H1 (cell line): ENCODE data around the gene TET2. TPM values are rescaled to one million over a fixed set of nuclear protein-coding genes. Genes with fewer than 3 reads are reported as not detected.

Experiments used
- CTCF ChIA-PET: fragments of 300-600 bp; sonication (Branson Sonifier 250); formaldehyde crosslinking; loops from one replicate; lab custom pipeline; 2021; ENCODE audit not compliant: partially characterized antibody; lab: Charles Lee
- POLR2A ChIA-PET: fragments of 300-600 bp; sonication (Branson Sonifier 250); formaldehyde crosslinking; loops from one replicate; lab custom pipeline; 2021; ENCODE audit warnings: inconsistent platforms; ENCODE audit not compliant: partially characterized antibody; lab: Charles Lee
- DNase-seq, 2 experiments: peaks; one replicate each; pipeline versions ENCODE4 v3.0.0 to v3.0.0-alpha.2; 2010 to 2022; ENCODE audit warnings: low spot score in 2 of 2, low read depth in 1 of 2, mixed read lengths in 1 of 2
- FAIRE-seq: peaks from 2 replicates; lab custom pipeline; 2011; peaks lifted over from hg19 to GRCh38; lab: Jason Lieb, UNC
- H2AFZ ChIP-seq: 2 replicates; pipeline ENCODE4 v1.8.1; 2012; ENCODE audit warnings: low read length, inconsistent platforms
- H2AK5ac ChIP-seq: 2 replicates; pipeline ENCODE4 v1.6.1; 2013; ENCODE audit warnings: low read depth, low read length
- H2BK120ac ChIP-seq: replicated peaks from 2 replicates; pipeline ENCODE3; 2013; ENCODE audit warnings: low read depth, low read length, inconsistent platforms
- H2BK12ac ChIP-seq: 2 replicates; pipeline ENCODE4 v1.6.1; 2013; ENCODE audit warnings: low read depth, low read length
- H2BK15ac ChIP-seq: 2 replicates; pipeline ENCODE4 v1.6.1; 2013; ENCODE audit warnings: low read length
- H2BK20ac ChIP-seq: 2 replicates; pipeline ENCODE4 v1.6.1; 2013; ENCODE audit warnings: low read length
- H2BK5ac ChIP-seq: 2 replicates; pipeline ENCODE4 v1.6.1; 2013; ENCODE audit warnings: low read depth, low read length
- H3K14ac ChIP-seq: 2 replicates; pipeline ENCODE4 v1.6.1; 2013; ENCODE audit warnings: inconsistent platforms; ENCODE audit not compliant: insufficient read length
- H3K18ac ChIP-seq: 2 replicates; pipeline ENCODE4 v1.6.1; 2013; ENCODE audit warnings: low read length; ENCODE audit errors: extremely low read depth
- H3K23ac ChIP-seq: 2 replicates; pipeline ENCODE4 v1.6.1; 2013; ENCODE audit warnings: inconsistent platforms; ENCODE audit not compliant: insufficient read length
- H3K23me2 ChIP-seq: 2 replicates; pipeline ENCODE4 v1.6.1; 2013; ENCODE audit warnings: low read depth, low read length
- H3K27ac ChIP-seq: 2 replicates; pipeline ENCODE4 v1.6.1; 2011; ENCODE audit warnings: low read depth, low read length, inconsistent platforms
- H3K27me3 ChIP-seq, 4 experiments: replicated peaks in 1 of 4; 1 replicate in 1 of 4; 2 replicates in 3 of 4; pipeline versions ENCODE4 v1.6.1 to v1.8.1; 2011 to 2013; ENCODE audit warnings: low read length in 3 of 4, mild to moderate bottlenecking in 3 of 4, inconsistent platforms in 2 of 4, mixed read lengths in 2 of 4, moderate library complexity in 1 of 4; ENCODE audit not compliant: control insufficient read depth in 3 of 4, insufficient read depth in 3 of 4; ENCODE audit errors: extremely low read depth in 1 of 4
- H3K36me3 ChIP-seq, 4 experiments: 2 replicates each; pipeline versions ENCODE4 v1.6.1 to v1.8.1; 2011 to 2013; ENCODE audit warnings: mild to moderate bottlenecking in 4 of 4, low read length in 3 of 4, moderate library complexity in 2 of 4, control low read depth in 1 of 4, inconsistent platforms in 1 of 4; ENCODE audit not compliant: insufficient read depth in 4 of 4, control insufficient read depth in 2 of 4
- H3K4ac ChIP-seq: replicated peaks from 2 replicates; pipeline ENCODE3; 2013; ENCODE audit warnings: low read length, low read depth, mixed read lengths, inconsistent platforms; ENCODE audit not compliant: insufficient read length
- H3K4me1 ChIP-seq, 4 experiments: replicated peaks in 1 of 4; 1 replicate in 1 of 4; 2 replicates in 3 of 4; pipeline versions ENCODE4 v1.6.1 to v1.8.1; 2011 to 2013; ENCODE audit warnings: low read length in 3 of 4, inconsistent platforms in 2 of 4, mixed read lengths in 1 of 4; ENCODE audit not compliant: insufficient read depth in 4 of 4, control insufficient read depth in 3 of 4
- H3K4me2 ChIP-seq, 2 experiments: 2 replicates each; pipeline versions ENCODE4 v1.6.1 to v1.8.1; 2011 to 2013; ENCODE audit warnings: low read depth in 2 of 2, low read length in 2 of 2, control low read depth in 1 of 2, inconsistent platforms in 1 of 2, mild to moderate bottlenecking in 1 of 2; ENCODE audit not compliant: insufficient read depth in 1 of 2
- H3K4me3 ChIP-seq, 4 experiments: fragments of 200-600, 300-600 bp in 1 of 4; sonication (generic), shearing (Covaris generic), sonication (Bioruptor Twin) in 1 of 4; 2 replicates each; pipeline versions ENCODE4 v1.5.1 to v1.8.1; 2011 to 2016; ENCODE audit warnings: low read length in 4 of 4, low read depth in 3 of 4, control low read depth in 2 of 4, inconsistent platforms in 2 of 4, mild to moderate bottlenecking in 2 of 4, mixed read lengths in 1 of 4, moderate library complexity in 1 of 4; ENCODE audit not compliant: insufficient read depth in 2 of 4; ENCODE audit errors: extremely low read depth in 1 of 4
- H3K56ac ChIP-seq: replicated peaks from 2 replicates; pipeline ENCODE3; 2013; ENCODE audit warnings: low read depth, mild to moderate bottlenecking, mixed read lengths, low read length, inconsistent platforms; ENCODE audit not compliant: insufficient read length
- H3K79me1 ChIP-seq: 2 replicates; pipeline ENCODE4 v1.6.1; 2013; ENCODE audit warnings: low read depth, low read length, control low read depth
- H3K79me2 ChIP-seq, 2 experiments: 2 replicates each; pipeline versions ENCODE4 v1.6.1 to v1.8.1; 2012 to 2013; ENCODE audit warnings: low read length in 2 of 2, mild to moderate bottlenecking in 2 of 2, inconsistent platforms in 1 of 2; ENCODE audit not compliant: insufficient read depth in 2 of 2, control insufficient read depth in 1 of 2
- H3K9ac ChIP-seq, 4 experiments: replicated peaks in 1 of 4; 1 replicate in 1 of 4; 2 replicates in 3 of 4; pipeline versions ENCODE4 v1.6.1 to v1.8.1; 2011 to 2013; ENCODE audit warnings: low read depth in 3 of 4, low read length in 3 of 4, control low read depth in 2 of 4, mild to moderate bottlenecking in 2 of 4, moderate library complexity in 2 of 4, inconsistent platforms in 1 of 4; ENCODE audit errors: extremely low read depth in 1 of 4
- H3K9me3 ChIP-seq, 2 experiments: 2 replicates each; pipeline versions ENCODE4 v1.6.1 to v1.8.1; 2012 to 2013; ENCODE audit warnings: mild to moderate bottlenecking in 2 of 2, moderate library complexity in 2 of 2, control low read depth in 1 of 2, inconsistent platforms in 1 of 2, low read depth in 1 of 2, low read length in 1 of 2, mixed read lengths in 1 of 2; ENCODE audit not compliant: insufficient read depth in 2 of 2
- H4K20me1 ChIP-seq, 2 experiments: replicated peaks in 1 of 2; 2 replicates each; pipeline versions ENCODE3 to v1.8.1; 2011 to 2013; ENCODE audit warnings: inconsistent platforms in 2 of 2, low read length in 2 of 2, mild to moderate bottlenecking in 1 of 2; ENCODE audit not compliant: insufficient read depth in 2 of 2, control insufficient read depth in 1 of 2
- H4K5ac ChIP-seq: 2 replicates; pipeline ENCODE4 v1.6.1; 2013; ENCODE audit warnings: low read length, low read depth, mixed read lengths, inconsistent platforms; ENCODE audit not compliant: insufficient read length
- H4K8ac ChIP-seq: 2 replicates; pipeline ENCODE4 v1.8.0; 2013; ENCODE audit warnings: mild to moderate bottlenecking, moderate library complexity, low read length, inconsistent platforms; ENCODE audit not compliant: insufficient read depth; ENCODE audit errors: extremely low read depth
- H4K91ac ChIP-seq: replicated peaks from 2 replicates; pipeline ENCODE3; 2013; ENCODE audit warnings: low read length, mixed read lengths, inconsistent platforms; ENCODE audit not compliant: insufficient read length
- E2F6 ChIP-seq: IDR thresholded peaks from 2 replicates; pipeline ENCODE4 v1.6.1; 2012; ENCODE audit warnings: inconsistent platforms
- EP300 ChIP-seq, 2 experiments: IDR thresholded peaks; 1 replicate in 1 of 2; 2 replicates in 1 of 2; pipeline ENCODE4 v1.6.1; 2011 to 2012; ENCODE audit warnings: low read depth in 2 of 2, low read length in 2 of 2, mild to moderate bottlenecking in 2 of 2, borderline replicate concordance in 1 of 2, inconsistent platforms in 1 of 2, moderate library complexity in 1 of 2
- MAFK ChIP-seq: IDR thresholded peaks from 2 replicates; pipeline ENCODE4 v1.6.1; 2012; ENCODE audit warnings: low read depth, mild to moderate bottlenecking, improper control_type of control experiment, low read length
- POLR2A ChIP-seq, 2 experiments: IDR thresholded peaks; 1 replicate in 1 of 2; 2 replicates in 1 of 2; pipeline ENCODE4 v1.6.1; 2011; ENCODE audit warnings: low read depth in 2 of 2, low read length in 2 of 2, mild to moderate bottlenecking in 2 of 2; ENCODE audit errors: control extremely low read depth in 1 of 2
- RBBP5 ChIP-seq: IDR thresholded peaks from 2 replicates; pipeline ENCODE4 v1.7.1; 2012; ENCODE audit warnings: low read depth, mild to moderate bottlenecking, inconsistent platforms, low read length, moderate library complexity, borderline replicate concordance
- WGBS, 2 experiments: shearing (Covaris generic) in 1 of 2; methylation state at CpG; one replicate each; pipeline versions ENCODE4 v1.1.6 to v1.1.7; 2013 to 2015; ENCODE audit warnings: low lambda C conversion rate in 2 of 2, mixed read lengths in 2 of 2, inconsistent platforms in 1 of 2, low coverage in 1 of 2, missing lambda C conversion rate in 1 of 2; ENCODE audit not compliant: insufficient replicate concordance in 2 of 2, insufficient coverage in 1 of 2, insufficient read length in 1 of 2; ENCODE audit errors: extremely low coverage in 1 of 2, missing lambda C conversion rate in 1 of 2; 5-methylcytosine and 5-hydroxymethylcytosine counted together
- polyA plus RNA-seq, 7 experiments: library from polyadenylated mRNA; depleted of rRNA in 3 of 7; stranded (reverse) in 5 of 7; unstranded in 2 of 7; fragments of >200 nt in 5 of 7; fragments of 200-250 nt in 2 of 7; gene quantifications; 1 replicate in 5 of 7; 2 replicates in 1 of 7; 4 replicates in 1 of 7; pipeline versions ENCODE4 v1.2.1 to v1.2.3, GENCODE V29; 2011 to 2013; ENCODE audit warnings: missing spikeins in 2 of 7, mixed read lengths in 2 of 7
- total RNA-seq: library from RNA; stranded (reverse); fragmentation: NEBNext Ultra II Directional; extraction: Animal tissue kit (Norgen Biotek cat#: 25700); gene quantifications from 2 replicates; pipeline ENCODE4 v1.2.1, GENCODE V29; 2021

The TET2 gene
- total and polyA plus RNA-seq, 2 of the 8 experiments (the other 6 are each of a cell fraction or from before 2014, with no cell fraction given), result 1.0 to 2.6 TPM

DNA sequence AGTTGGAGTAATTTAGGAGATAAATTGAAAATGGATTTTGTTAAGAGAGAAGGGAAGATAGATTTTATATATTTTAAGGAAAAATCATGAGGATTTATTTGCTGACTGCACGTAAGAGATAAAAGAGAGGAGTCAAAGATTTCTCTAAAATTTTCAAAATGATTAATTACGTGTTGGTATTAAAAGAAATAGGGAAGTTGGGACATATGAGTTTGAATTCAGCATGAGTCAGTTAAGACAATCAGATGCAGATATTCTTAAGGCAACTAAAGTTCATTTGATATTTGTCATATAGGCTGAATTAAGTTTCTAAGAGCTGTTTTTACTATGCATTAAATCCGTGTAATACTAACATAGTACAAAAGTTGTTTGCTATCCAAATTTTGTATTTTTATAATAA is 46.9 kb downstream of the TET2 start:
- DNase-seq (no peak), FAIRE-seq (no peak)
- H3K56ac ChIP-seq, result no peak overlapping the region
- H3K14ac ChIP-seq, result no peak overlapping the region
- no peak overlapping the region for H2BK20ac ChIP-seq
- H3K9me3 ChIP-seq, result no peaks in the 10 kb centered on the region
- H4K20me1 ChIP-seq, result no peaks in the 10 kb centered on the region
- no peak overlapping the region for H2AK5ac ChIP-seq
- H3K23ac ChIP-seq, result no peak overlapping the region
- H3K79me2 ChIP-seq, result no peaks in the 10 kb centered on the region
- H2BK15ac ChIP-seq, result no peak overlapping the region
- TF ChIP-seq RBBP5 (no peak), POLR2A (IDR thresholded peaks at IDR 0.05; ENCODE audit: control extremely low read depth in 1 of 2, low read depth in 2 of 2, low read length in 2 of 2) (no peak), MAFK (no peak), EP300 (IDR thresholded peaks at IDR 0.05; ENCODE audit: borderline replicate concordance in 1 of 2, low read depth in 2 of 2, low read length in 2 of 2) (no peak), E2F6 (no peak)
- no peak overlapping the region for H4K91ac ChIP-seq
- no peaks in the 10 kb centered on the region for H3K23me2 ChIP-seq
- H2BK12ac ChIP-seq, result no peak overlapping the region
- H4K8ac ChIP-seq, result no peak overlapping the region
- no peak overlapping the region for H4K5ac ChIP-seq
- no peak overlapping the region for H3K4me2 ChIP-seq
- no peak overlapping the region for H3K4me3 ChIP-seq
- ChIA-PET CTCF (no interaction called here), POLR2A (no interaction called here)
- H2BK120ac ChIP-seq, result no peak overlapping the region
- H3K9ac ChIP-seq, result no peak overlapping the region
- 95 to 100% methylated on average over 2 to 3 of the region's 3 CpGs for WGBS, 2 experiments
- H3K79me1 ChIP-seq, result no peaks in the 10 kb centered on the region
- H3K36me3 ChIP-seq, result no peaks in the 10 kb centered on the region
- 0 out of 7 replicates have a peak, but pooled peaks cover 0 to 2% (median 0%) of the 10 kb centered on the region in 4 experiments for H3K4me1 ChIP-seq
- H3K4ac ChIP-seq, result no peak overlapping the region
- H2BK5ac ChIP-seq, result no peak overlapping the region
- no peak overlapping the region for H3K27ac ChIP-seq
- H3K27me3 ChIP-seq, result no peaks in the 10 kb centered on the region
- no peak overlapping the region for H2AFZ ChIP-seq
- no peak overlapping the region for H3K18ac ChIP-seq
